Vagina (tissue), 2 donors: Measurements from ENCODE around the gene CHST11. TPM values are rescaled to one million over a fixed set of nuclear protein-coding genes. Genes with fewer than 3 reads are reported as not detected.
"Not testable (repeated sequence)": the region's sequence is repeated elsewhere in the genome, so short reads cannot be mapped to it uniquely, and the experiment has no call there.

ENCODE experiments used
- DNase-seq, 2 donors: peaks; one replicate each; pipeline ENCODE4 v3.0.0-alpha.2; 2017; ENCODE audit errors: extremely low spot score in 2 of 2
- H3K27ac ChIP-seq: fragments of 200-600 bp; sonication (generic); one replicate; pipeline ENCODE4 v1.5.1; 2019
- H3K27me3 ChIP-seq: fragments of 200-600 bp; sonication (generic); one replicate; pipeline ENCODE4 v1.5.1; 2019
- H3K36me3 ChIP-seq, 2 donors: fragments of 200-600 bp; sonication (generic); one replicate each; pipeline ENCODE4 v1.5.1; 2017 to 2019
- H3K4me1 ChIP-seq: fragments of 200-600 bp; sonication (generic); one replicate; pipeline ENCODE4 v1.5.1; 2019
- H3K4me3 ChIP-seq, 2 donors: fragments of 200-600 bp; sonication (generic); 1 replicate in 1 of 2; 2 replicates in 1 of 2; pipeline ENCODE4 v1.5.1; 2016 to 2019
- H3K9me3 ChIP-seq: fragments of 200-600 bp; sonication (generic); one replicate; pipeline ENCODE4 v1.5.1; 2019
- POLR2A ChIP-seq, 2 donors: fragments of 450-650 bp; IDR thresholded peaks; one replicate each; pipeline ENCODE4 v1.6.1; 2017; ENCODE audit warnings: antibody characterized with exemption in 2 of 2, mild to moderate bottlenecking in 2 of 2, moderate library complexity in 2 of 2
- POLR2AphosphoS5 ChIP-seq, 2 donors: sonication (generic); formaldehyde crosslinking; IDR thresholded peaks; one replicate each; pipeline ENCODE4 v1.9.0; 2017; ENCODE audit warnings: antibody characterized with exemption in 2 of 2, mild to moderate bottlenecking in 2 of 2, low read depth in 1 of 2; ENCODE audit not compliant: insufficient read depth in 1 of 2
- intact Hi-C: fragments of 100-400 bp; cut with DNase I; formaldehyde crosslinking; loops from one replicate; pipeline ENCODE4 v1.15.1; 2023
- total RNA-seq: library from RNA; depleted of rRNA; stranded (reverse); fragments of >200 nt; gene quantifications from one replicate; pipeline ENCODE4 v1.2.3, GENCODE V29; 2016
- TF ChIP-seq, protein P1 (sequence below), 3 experiments: fragments of 450-650 bp in 2 of 3; fragments of 200-600 bp in 1 of 3; sonication (generic) in 1 of 3; IDR thresholded peaks; one replicate each; pipeline ENCODE4 v1.5.1; 2017 to 2019; ENCODE audit warnings: antibody characterized with exemption in 3 of 3, mild to moderate bottlenecking in 2 of 3, moderate library complexity in 2 of 3

Gene CHST11
- total RNA-seq, 1 donor from 2014 or later, result 40.0 TPM

DNA sequence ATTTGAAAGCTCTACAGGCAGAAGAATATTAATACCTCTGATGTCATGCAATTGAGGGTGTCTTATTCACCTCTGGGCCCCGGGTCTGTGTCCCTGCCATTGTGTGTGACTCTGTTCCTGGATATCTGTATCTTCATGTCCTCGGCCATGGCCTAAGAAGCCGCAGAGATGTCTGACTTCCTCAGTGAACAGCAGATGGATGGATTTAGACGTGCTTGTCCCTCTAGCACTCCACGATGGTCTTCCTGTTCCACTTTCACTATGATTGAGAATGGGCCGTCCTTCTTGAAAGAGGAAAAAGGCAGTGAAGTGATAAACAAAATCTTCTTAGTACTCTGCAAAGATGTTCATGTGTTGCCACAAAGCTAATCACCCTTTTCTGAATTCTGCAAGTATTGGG, 283.9 kb downstream of the CHST11 start:
- DNase-seq, result no peak
- Histone ChIP-seq H3K4me1 (peaks cover 28% of the 10 kb centered on the region), H3K4me3 (no peak overlapping the region), H3K36me3 (no peaks in the 10 kb centered on the region), H3K27me3 (no peaks in the 10 kb centered on the region), H3K9me3 (no peaks in the 10 kb centered on the region), H3K27ac (no peak overlapping the region)
- intact Hi-C loops, result no loop called here
- TF ChIP-seq POLR2AphosphoS5 (IDR thresholded peaks at IDR 0.05; ENCODE audit: insufficient read depth in 1 of 2, low read depth in 1 of 2) (no peak), POLR2A (IDR thresholded peaks at IDR 0.05) (no peak)
- TF ChIP-seq, protein P1, sequence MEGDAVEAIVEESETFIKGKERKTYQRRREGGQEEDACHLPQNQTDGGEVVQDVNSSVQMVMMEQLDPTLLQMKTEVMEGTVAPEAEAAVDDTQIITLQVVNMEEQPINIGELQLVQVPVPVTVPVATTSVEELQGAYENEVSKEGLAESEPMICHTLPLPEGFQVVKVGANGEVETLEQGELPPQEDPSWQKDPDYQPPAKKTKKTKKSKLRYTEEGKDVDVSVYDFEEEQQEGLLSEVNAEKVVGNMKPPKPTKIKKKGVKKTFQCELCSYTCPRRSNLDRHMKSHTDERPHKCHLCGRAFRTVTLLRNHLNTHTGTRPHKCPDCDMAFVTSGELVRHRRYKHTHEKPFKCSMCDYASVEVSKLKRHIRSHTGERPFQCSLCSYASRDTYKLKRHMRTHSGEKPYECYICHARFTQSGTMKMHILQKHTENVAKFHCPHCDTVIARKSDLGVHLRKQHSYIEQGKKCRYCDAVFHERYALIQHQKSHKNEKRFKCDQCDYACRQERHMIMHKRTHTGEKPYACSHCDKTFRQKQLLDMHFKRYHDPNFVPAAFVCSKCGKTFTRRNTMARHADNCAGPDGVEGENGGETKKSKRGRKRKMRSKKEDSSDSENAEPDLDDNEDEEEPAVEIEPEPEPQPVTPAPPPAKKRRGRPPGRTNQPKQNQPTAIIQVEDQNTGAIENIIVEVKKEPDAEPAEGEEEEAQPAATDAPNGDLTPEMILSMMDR (IDR thresholded peaks at IDR 0.05), result no peak

GRCh38 chr12:104741077-104741476, 284.3 kb downstream of the CHST11 start:
- H3K27me3 ChIP-seq, result no peaks in the 10 kb centered on the region
- no peak overlapping the region for H3K27ac ChIP-seq
- H3K9me3 ChIP-seq, result no peaks in the 10 kb centered on the region
- no peak for TF ChIP-seq POLR2A (IDR thresholded peaks at IDR 0.05)
- TF ChIP-seq, protein P1 (IDR thresholded peaks at IDR 0.05), result no peak
- no peak for TF ChIP-seq POLR2AphosphoS5 (IDR thresholded peaks at IDR 0.05; ENCODE audit: insufficient read depth in 1 of 2, low read depth in 1 of 2)
- no peak overlapping the region for H3K4me3 ChIP-seq
- no peak for DNase-seq
- no peaks in the 10 kb centered on the region for H3K36me3 ChIP-seq
- intact Hi-C loops, result no loop called here
- peaks cover 24% of the 10 kb centered on the region for H3K4me1 ChIP-seq

- no peaks in the 10 kb centered on the region for H3K36me3 ChIP-seq
- H3K9me3 ChIP-seq, result no peaks in the 10 kb centered on the region
- TF ChIP-seq, protein P1 (IDR thresholded peaks at IDR 0.05), result no peak
- TF ChIP-seq POLR2A (IDR thresholded peaks at IDR 0.05), result no peak
- no peak for TF ChIP-seq POLR2AphosphoS5 (IDR thresholded peaks at IDR 0.05; ENCODE audit: insufficient read depth in 1 of 2, low read depth in 1 of 2)
- intact Hi-C loops, result no loop called here
- peaks cover 17% of the 10 kb centered on the region for H3K4me1 ChIP-seq
- no peak overlapping the region for H3K4me3 ChIP-seq
- DNase-seq, result no peak
- H3K27ac ChIP-seq, result no peak overlapping the region
- no peaks in the 10 kb centered on the region for H3K27me3 ChIP-seq
Measured at GRCh38 chr12:104741497-104742367, 285.0 kb downstream of the CHST11 start.

- H3K9me3 ChIP-seq, result no peaks in the 10 kb centered on the region
- H3K4me3 ChIP-seq, result no peak overlapping the region
- TF ChIP-seq POLR2AphosphoS5 (IDR thresholded peaks at IDR 0.05; ENCODE audit: insufficient read depth in 1 of 2, low read depth in 1 of 2) (no peak), POLR2A (IDR thresholded peaks at IDR 0.05) (no peak)
- TF ChIP-seq, protein P1 (IDR thresholded peaks at IDR 0.05), result no peak
- no peaks in the 10 kb centered on the region for H3K36me3 ChIP-seq
- H3K27ac ChIP-seq, result no peak overlapping the region
- no peak for DNase-seq
- no peaks in the 10 kb centered on the region for H3K27me3 ChIP-seq
- intact Hi-C loops, result no loop called here
- peaks cover 12% of the 10 kb centered on the region for H3K4me1 ChIP-seq
Measured at GRCh38 chr12:104742551-104743201, 285.9 kb downstream of the CHST11 start.

- Histone ChIP-seq H3K4me3 (no peak overlapping the region), H3K27ac (no peak overlapping the region), H3K9me3 (no peaks in the 10 kb centered on the region), H3K27me3 (no peaks in the 10 kb centered on the region), H3K36me3 (no peaks in the 10 kb centered on the region), H3K4me1 (peaks cover 12% of the 10 kb centered on the region)
- DNase-seq, result no peak
- intact Hi-C loops, result no loop called here
- TF ChIP-seq, protein P1 (IDR thresholded peaks at IDR 0.05), result no peak
- no peak for TF ChIP-seq POLR2A (IDR thresholded peaks at IDR 0.05)
- TF ChIP-seq POLR2AphosphoS5 (IDR thresholded peaks at IDR 0.05; ENCODE audit: insufficient read depth in 1 of 2, low read depth in 1 of 2), result no peak
Measured at GRCh38 chr12:104743202-104743580, 286.4 kb downstream of the CHST11 start.

DNA sequence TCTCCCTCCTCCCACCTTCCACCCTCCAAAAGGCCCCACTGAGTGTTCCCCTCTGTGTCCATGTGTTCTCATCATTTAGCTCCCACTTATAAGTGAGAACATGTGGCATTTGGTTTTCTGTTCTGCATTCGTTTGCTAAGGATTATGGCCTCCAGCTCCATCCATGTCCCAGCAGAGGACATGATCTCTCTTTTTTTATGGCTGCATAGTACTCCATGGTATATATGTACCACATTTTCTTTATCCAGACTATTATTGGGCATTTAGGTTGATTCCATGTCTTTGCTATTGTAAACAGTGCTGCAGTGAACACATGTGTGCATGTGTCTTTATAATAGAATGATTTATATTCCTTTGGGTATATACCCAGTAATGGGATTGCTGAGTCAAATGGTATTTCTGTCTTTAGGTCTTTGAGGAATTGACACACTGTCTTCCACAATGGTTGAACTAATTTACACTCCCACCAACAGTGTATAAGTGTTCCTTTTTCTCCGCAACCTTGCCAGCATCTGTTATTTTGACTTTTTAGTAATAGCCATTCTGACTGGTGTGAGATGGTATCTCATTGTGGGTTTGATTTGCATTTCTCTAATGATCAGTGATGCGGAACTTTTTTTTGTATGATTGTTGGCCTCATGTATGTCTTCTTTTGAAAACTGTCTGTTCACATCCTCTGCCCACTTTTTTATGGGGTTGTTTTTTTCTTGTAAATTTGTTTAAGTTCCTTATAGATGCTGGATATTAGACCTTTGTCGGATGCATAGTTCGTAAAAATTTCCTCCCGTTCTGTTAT, 287.2 kb downstream of the CHST11 start:
- H3K27me3 ChIP-seq, intact Hi-C loops, H3K4me1 ChIP-seq, H3K4me3 ChIP-seq, H3K9me3 ChIP-seq, H3K27ac ChIP-seq, H3K36me3 ChIP-seq, DNase-seq: not testable (repeated sequence)
